ENCODE data around the gene AHRR. TPM values are rescaled to one million over a fixed set of nuclear protein-coding genes. Genes with fewer than 3 reads are reported as not detected.

Gene AHRR
- total RNA-seq, 1 donor from 2014 or later: 4.5 TPM

GRCh38 chr5:437281-437771, 115.8 kb downstream of the AHRR start:
- DNase-seq (ENCODE audit: low spot score): peak; percentile 82

GRCh38 chr5:438481-438981, 117.0 kb downstream of the AHRR start:
- peak; percentile 69 for DNase-seq (ENCODE audit: low spot score)

- DNase-seq (ENCODE audit: low spot score): peak; percentile 28
Measured at GRCh38 chr5:439181-439580, 117.7 kb downstream of the AHRR start.

- DNase-seq (ENCODE audit: low spot score): peak; percentile 59
Measured at GRCh38 chr5:439636-440035, 118.1 kb downstream of the AHRR start.

GRCh38 chr5:440401-441201, 119.1 kb downstream of the AHRR start:
- DNase-seq (ENCODE audit: low spot score): peak; percentile 79

GRCh38 chr5:441996-442334, 120.5 kb downstream of the AHRR start:
- DNase-seq (ENCODE audit: low spot score): no peak

GRCh38 chr5:442335-443238, 121.1 kb downstream of the AHRR start, which contains the start of gene EXOC3:
Gene EXOC3 (plus strand): TSS chr5:443176. CDS start chr5:446206, 3,030 bp downstream.
- DNase-seq (ENCODE audit: low spot score): peak; percentile 94

GRCh38 chr5:443239-444151, 122.0 kb downstream of the AHRR start:
- DNase-seq (ENCODE audit: low spot score): peak; percentile 90

- DNase-seq (ENCODE audit: low spot score): peak; percentile 33
Measured at GRCh38 chr5:444226-444625, 122.7 kb downstream of the AHRR start.

GRCh38 chr5:445591-445990, 124.1 kb downstream of the AHRR start:
- DNase-seq (ENCODE audit: low spot score): peak; percentile 62

- peak; percentile 53 for DNase-seq (ENCODE audit: low spot score)
Measured at GRCh38 chr5:446066-446882, 124.8 kb downstream of the AHRR start.

- DNase-seq (ENCODE audit: low spot score): peak; percentile 60
Measured at GRCh38 chr5:446883-447263, 125.4 kb downstream of the AHRR start.

- peak; percentile 67 for DNase-seq (ENCODE audit: low spot score)
Measured at GRCh38 chr5:447501-447900, 126.0 kb downstream of the AHRR start.

- DNase-seq (ENCODE audit: low spot score): peak; percentile 89
Measured at GRCh38 chr5:448061-448765, 126.7 kb downstream of the AHRR start.

GRCh38 chr5:448766-449090, 127.2 kb downstream of the AHRR start:
- DNase-seq (ENCODE audit: low spot score): no peak

GRCh38 chr5:449151-449550, 127.6 kb downstream of the AHRR start:
- DNase-seq (ENCODE audit: low spot score): peak; percentile 18

- DNase-seq (ENCODE audit: low spot score): no peak
Measured at GRCh38 chr5:451587-452458, 130.3 kb downstream of the AHRR start.

- DNase-seq (ENCODE audit: low spot score): peak; percentile 75
Measured at GRCh38 chr5:452978-453710, 131.6 kb downstream of the AHRR start.
